Colonic mucosa (tissue), 4 donors: Measurements from ENCODE around the gene HOXD10. TPM values are rescaled to one million over a fixed set of nuclear protein-coding genes. Genes with fewer than 3 reads are reported as not detected.

ENCODE experiments used
- DNase-seq: peaks from one replicate; pipeline ENCODE4 v3.0.0-alpha.2; 2020
- H3K27ac ChIP-seq: fragments of 200-600 bp; one replicate; pipeline ENCODE4 v1.8.0; 2021
- H3K27me3 ChIP-seq: fragments of 200-600 bp; one replicate; pipeline ENCODE4 v1.8.0; 2021
- H3K36me3 ChIP-seq: fragments of 200-600 bp; one replicate; pipeline ENCODE4 v1.8.0; 2021
- H3K4me1 ChIP-seq: fragments of 200-600 bp; one replicate; pipeline ENCODE4 v1.8.0; 2021; ENCODE audit warnings: mild to moderate bottlenecking
- H3K4me3 ChIP-seq: fragments of 200-600 bp; one replicate; pipeline ENCODE4 v1.8.0; 2021
- H3K9ac ChIP-seq, 2 donors: one replicate each; pipeline ENCODE4 v1.7.0; 2013; ENCODE audit warnings: control low read depth in 2 of 2, low read depth in 2 of 2, low read length in 2 of 2
- H3K9me3 ChIP-seq: fragments of 200-600 bp; one replicate; pipeline ENCODE4 v1.8.0; 2021
- CTCF ChIP-seq: fragments of 200-600 bp; IDR thresholded peaks from one replicate; pipeline ENCODE4 v1.8.0; 2022; ENCODE audit warnings: antibody characterized with exemption, mild to moderate bottlenecking
- intact Hi-C: fragments of 100-400 bp; cut with DNase I; formaldehyde crosslinking; loops from one replicate; pipeline ENCODE4 v1.14.1; 2022
- total RNA-seq, 2 donors: library from RNA; stranded (reverse); fragmentation: NEBNext Ultra II Directional in 1 of 2; extraction: Animal tissue kit (Norgen Biotek cat#: 25700) in 1 of 2; gene quantifications; one replicate each; pipeline ENCODE4 v1.2.1, GENCODE V29; 2021
- donor health status: healthy.
- donor health status: DM: no; HTN: no; CAD: no.
- donor health status: DM: no; HTN: no; CAD: no.

HOXD10 gene
- 1 to 10 TPM in 1 of 2 donors, under 1 TPM in 1; 0.32 to 1.9 TPM for total RNA-seq

- H3K36me3 ChIP-seq: no peaks in the 10 kb centered on the region
- H3K4me3 ChIP-seq: peak within 1 kb of the TSS; percentile 11
- TF ChIP-seq CTCF: no peak
- no peak within 1 kb of the TSS for H3K27ac ChIP-seq
- peaks cover 81% of the 10 kb centered on the region for H3K27me3 ChIP-seq
- no peaks in the 10 kb centered on the region for H3K4me1 ChIP-seq
- peak; percentile 48 for DNase-seq
- H3K9ac ChIP-seq: peak within 1 kb of the TSS; percentile 51 to 64
- H3K9me3 ChIP-seq: no peaks in the 10 kb centered on the region
- intact Hi-C loops: no loop called here
Measured at GRCh38 chr2:176115883-176116813, at the start of gene HOXD10. HOXD10 (plus strand) TSS chr2:176116778; CDS start chr2:176116834, 56 bp downstream.

GRCh38 chr2:176067589-176068418, 48.8 kb upstream of the HOXD10 start:
- Histone ChIP-seq H3K9ac (no peak overlapping the region), H3K9me3 (no peaks in the 10 kb centered on the region), H3K4me3 (peak overlapping the region; percentile 23), H3K36me3 (no peaks in the 10 kb centered on the region), H3K27ac (no peak overlapping the region), H3K4me1 (no peaks in the 10 kb centered on the region), H3K27me3 (peaks cover 53% of the 10 kb centered on the region)
- no peak for DNase-seq
- intact Hi-C loops: no loop called here
- no peak for TF ChIP-seq CTCF

- intact Hi-C loops: no loop called here
Measured at GRCh38 chr2:176068419-176068832, 48.2 kb upstream of the HOXD10 start.

GRCh38 chr2:176071330-176072291, 45.0 kb upstream of the HOXD10 start:
- H3K9me3 ChIP-seq: no peaks in the 10 kb centered on the region
- peaks cover 87% of the 10 kb centered on the region for H3K27me3 ChIP-seq
- no peaks in the 10 kb centered on the region for H3K4me1 ChIP-seq
- no peak overlapping the region for H3K9ac ChIP-seq
- H3K4me3 ChIP-seq: no peak overlapping the region
- H3K27ac ChIP-seq: no peak overlapping the region
- intact Hi-C loops: no loop called here
- DNase-seq: no peak
- no peak for TF ChIP-seq CTCF
- no peaks in the 10 kb centered on the region for H3K36me3 ChIP-seq

More at GRCh38 chr2:176068419-176068832, 48.2 kb upstream of the HOXD10 start:
- H3K9me3 ChIP-seq: no peaks in the 10 kb centered on the region
- no peak for TF ChIP-seq CTCF
- no peak overlapping the region for H3K4me3 ChIP-seq
- H3K27me3 ChIP-seq: peaks cover 59% of the 10 kb centered on the region
- no peak overlapping the region for H3K27ac ChIP-seq
- DNase-seq: no peak
- no peaks in the 10 kb centered on the region for H3K4me1 ChIP-seq
- H3K36me3 ChIP-seq: no peaks in the 10 kb centered on the region
- H3K9ac ChIP-seq: no peak overlapping the region
